HEK293T (cell line): ENCODE results near the gene SEMA7A.

Experiments used
- CTCF ChIA-PET: fragments of 350-600 bp; formaldehyde crosslinking; extraction: SDS; loops from one replicate; lab custom pipeline; 2021; ENCODE audit warnings: antibody characterized with exemption, inconsistent platforms; lab: Yijun Ruan, JAX
- POLR2A ChIA-PET: fragments of 350-600 bp; formaldehyde crosslinking; extraction: SDS; loops from one replicate; lab custom pipeline; 2020; ENCODE audit warnings: antibody characterized with exemption, inconsistent platforms; lab: Yijun Ruan, JAX
- DNase-seq: peaks from one replicate; pipeline ENCODE4 v3.0.0; 2012; ENCODE audit warnings: mixed read lengths; ENCODE audit errors: extremely low spot score
- ARNT ChIP-seq: fragments of 450-650 bp; IDR thresholded peaks from 2 replicates; pipeline ENCODE4 v1.6.1; 2017; ENCODE audit warnings: mild to moderate bottlenecking
- CTBP1 ChIP-seq: fragments of 450-650 bp; IDR thresholded peaks from 2 replicates; pipeline ENCODE4 v1.6.1; 2016; ENCODE audit warnings: borderline replicate concordance
- ELF4 ChIP-seq: fragments of 450-650 bp; IDR thresholded peaks from 2 replicates; pipeline ENCODE4 v1.6.1; 2017; ENCODE audit warnings: antibody characterized with exemption
- FOXA1 ChIP-seq: fragments of 450-650 bp; IDR thresholded peaks from 2 replicates; pipeline ENCODE4 v1.6.1; 2016; ENCODE audit warnings: mild to moderate bottlenecking
- FOXK2 ChIP-seq: fragments of 450-650 bp; IDR thresholded peaks from 2 replicates; pipeline ENCODE4 v1.6.1; 2016; ENCODE audit warnings: mild to moderate bottlenecking
- FOXM1 ChIP-seq: fragments of 450-650 bp; IDR thresholded peaks from 2 replicates; pipeline ENCODE4 v1.6.1; 2017; ENCODE audit warnings: mild to moderate bottlenecking, borderline replicate concordance
- HDGF ChIP-seq: fragments of 450-650 bp; IDR thresholded peaks from 2 replicates; pipeline ENCODE4 v1.6.1; 2017; ENCODE audit warnings: antibody characterized with exemption, borderline replicate concordance
- L3MBTL2 ChIP-seq: fragments of 450-650 bp; conservative IDR thresholded peaks from 2 replicates; pipeline ENCODE4 v1.6.1; 2016; ENCODE audit warnings: mild to moderate bottlenecking
- LEF1 ChIP-seq: fragments of 450-650 bp; IDR thresholded peaks from 2 replicates; pipeline ENCODE4 v1.6.1; 2017; ENCODE audit warnings: mild to moderate bottlenecking, borderline replicate concordance
- NFRKB ChIP-seq: fragments of 450-650 bp; IDR thresholded peaks from 2 replicates; pipeline ENCODE4 v1.6.1; 2016; ENCODE audit warnings: mild to moderate bottlenecking, moderate library complexity
- PKNOX1 ChIP-seq: fragments of 450-650 bp; IDR thresholded peaks from 2 replicates; pipeline ENCODE4 v1.6.1; 2016
- SP1 ChIP-seq: fragments of 450-650 bp; IDR thresholded peaks from 2 replicates; pipeline ENCODE4 v1.6.1; 2017
- SUZ12 ChIP-seq: fragments of 450-650 bp; IDR thresholded peaks from 2 replicates; pipeline ENCODE4 v1.6.1; 2016; ENCODE audit warnings: mild to moderate bottlenecking
- TARDBP ChIP-seq: fragments of 450-650 bp; IDR thresholded peaks from 2 replicates; pipeline ENCODE4 v1.6.1; 2016
- ZNF384 ChIP-seq: fragments of 450-650 bp; IDR thresholded peaks from 2 replicates; pipeline ENCODE4 v1.6.1; 2016

Gene SEMA7A

GRCh38 chr15:74377831-74378766, 55.7 kb downstream of the SEMA7A start:
- no peak for DNase-seq
- TF ChIP-seq TARDBP: no peak
- TF ChIP-seq PKNOX1: no peak
- no peak for TF ChIP-seq SUZ12
- TF ChIP-seq FOXK2: no peak
- no peak for TF ChIP-seq NFRKB
- no peak for TF ChIP-seq HDGF
- ChIA-PET CTCF (interaction anchor here (0.9 to 1.1 kb wide), 2 partner anchors 61 to 104 kb away, joined by 3 read pairs; no protein-coding TSS in a partner anchor), POLR2A (interaction anchor here (1.0 kb wide), 1 partner anchor 83 kb away, joined by 4 read pairs; the partner anchor contains the start of gene UBL7)

GRCh38 chr15:74376825-74377581, 56.8 kb downstream of the SEMA7A start:
- DNase-seq: no peak
- ChIA-PET POLR2A (interaction anchor here (1.0 kb wide), 1 partner anchor 84 kb away, joined by 4 read pairs; the partner anchor contains the start of gene UBL7), CTCF (no interaction called here)
- TF ChIP-seq SUZ12 (no peak), FOXA1 (no peak), TARDBP (no peak), HDGF (no peak), CTBP1 (no peak), FOXK2 (no peak), PKNOX1 (no peak), NFRKB (no peak), SP1 (no peak), L3MBTL2 (no peak), ELF4 (no peak), ARNT (no peak), LEF1 (no peak), FOXM1 (no peak), ZNF384 (no peak)

- no peak for TF ChIP-seq PKNOX1
- TF ChIP-seq FOXK2: no peak
- no peak for TF ChIP-seq ARNT
- TF ChIP-seq FOXA1: no peak
- ChIA-PET POLR2A (interaction anchor here (0.5 to 1.5 kb wide), 2 partner anchors 85 to 930 kb away, joined by 3 to 8 read pairs; partner anchors contain the start of gene UBL7), CTCF (interaction anchor here (0.6 to 0.9 kb wide), 4 partner anchors 9 to 224 kb away, joined by 3 to 4 read pairs (median 4); no protein-coding TSS in a partner anchor)
- DNase-seq: no peak
Measured at GRCh38 chr15:74376226-74376625, 57.5 kb downstream of the SEMA7A start.

- CTCF ChIA-PET: interaction anchor here (0.5 to 1.0 kb wide), 4 partner anchors 21 to 621 kb away, joined by 3 to 4 read pairs (median 3); no protein-coding TSS in a partner anchor
Measured at GRCh38 chr15:74375303-74375693, 58.5 kb downstream of the SEMA7A start.

GRCh38 chr15:74374648-74375302, 59.0 kb downstream of the SEMA7A start:
- CTCF ChIA-PET: interaction anchor here (0.9 to 2.9 kb wide), 11 partner anchors 7 to 621 kb away, joined by 3 to 10 read pairs (median 4); partner anchors contain the start of gene UBL7
- POLR2A ChIA-PET: interaction anchor here (1.4 to 1.5 kb wide), 2 partner anchors 86 to 394 kb away, joined by 3 to 8 read pairs; partner anchors contain the start of gene UBL7
- TF ChIP-seq ELF4 (no peak), L3MBTL2 (0 out of 2 replicates have a peak, but pooled peaks have one; percentile 12), HDGF (no peak), FOXA1 (no peak), CTBP1 (no peak), ARNT (no peak), FOXM1 (no peak)
- no peak for DNase-seq

More at GRCh38 chr15:74375303-74375693, 58.5 kb downstream of the SEMA7A start:
- POLR2A ChIA-PET: interaction anchor here (1.5 kb wide), 1 partner anchor 86 kb away, joined by 8 read pairs; the partner anchor contains the start of gene UBL7
- TF ChIP-seq HDGF: no peak
- no peak for TF ChIP-seq SUZ12
- no peak for TF ChIP-seq ARNT
- TF ChIP-seq SP1: no peak
- no peak for TF ChIP-seq FOXM1
- TF ChIP-seq CTBP1: peak; percentile 33; the same call in 1 of the 2 replicates
- TF ChIP-seq TARDBP: no peak
- TF ChIP-seq NFRKB: no peak
- TF ChIP-seq ZNF384: no peak
- TF ChIP-seq FOXK2: no peak
- 0 out of 2 replicates have a peak, but pooled peaks have one; percentile 20 for TF ChIP-seq L3MBTL2
- peak; percentile 77 for DNase-seq
